ENCODE measurements around the gene LEMD2.

- TF ChIP-seq, protein P1, sequence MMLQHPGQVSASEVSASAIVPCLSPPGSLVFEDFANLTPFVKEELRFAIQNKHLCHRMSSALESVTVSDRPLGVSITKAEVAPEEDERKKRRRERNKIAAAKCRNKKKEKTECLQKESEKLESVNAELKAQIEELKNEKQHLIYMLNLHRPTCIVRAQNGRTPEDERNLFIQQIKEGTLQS (IDR thresholded peaks at IDR 0.05) = no peak
- TF ChIP-seq CTCF (IDR thresholded peaks at IDR 0.05 in 2 of 3, conservative IDR thresholded peaks at IDR 0.05 in 1 of 3; ENCODE audit: borderline replicate concordance in 1 of 3, insufficient read depth in 1 of 3, low read depth in 2 of 3, low read length in 2 of 3) (no peak), ZNF274 (IDR thresholded peaks at IDR 0.05; ENCODE audit: low read depth, low read length) (no peak)
These were observed 62.8 kb downstream of the LEMD2 start for GRCh38 chr6:33725891-33726673.
